Smooth muscle cell (in vitro differentiated cells): ENCODE results near the gene MED31. TPM values are rescaled to one million over a fixed set of nuclear protein-coding genes. Genes with fewer than 3 reads are reported as not detected.

Experiments used
- DNase-seq: peaks from one replicate; lab custom pipeline; 2025; ENCODE audit not compliant: unreplicated experiment; lab: John Stamatoyannopoulos, UW
- H2AFZ ChIP-seq: fragments of 200-600 bp; sonication (generic); 2 replicates; pipeline ENCODE4 v1.6.0; 2016; ENCODE audit warnings: antibody characterized with exemption, low read depth, mild to moderate bottlenecking
- H3F3A ChIP-seq: fragments of 200-600 bp; sonication (generic); 2 replicates; pipeline ENCODE4 v1.6.0; 2017; ENCODE audit warnings: antibody characterized with exemption, low read depth
- H3K27ac ChIP-seq: fragments of 200-600 bp; sonication (generic); 2 replicates; pipeline ENCODE4 v1.5.1; 2016; ENCODE audit warnings: low read depth, mild to moderate bottlenecking
- H3K27me3 ChIP-seq: fragments of 200-600 bp; sonication (generic); 2 replicates; pipeline ENCODE4 v1.6.1; 2016; ENCODE audit warnings: low read depth, mild to moderate bottlenecking
- H3K36me3 ChIP-seq: fragments of 200-600 bp; sonication (generic); 2 replicates; pipeline ENCODE4 v1.5.1; 2016; ENCODE audit warnings: low read depth
- H3K4me1 ChIP-seq: fragments of 200-600 bp; sonication (generic); 2 replicates; pipeline ENCODE4 v1.5.1; 2016; ENCODE audit warnings: low read depth
- H3K4me2 ChIP-seq: fragments of 200-600 bp; sonication (generic); 2 replicates; pipeline ENCODE4 v1.6.0; 2016; ENCODE audit warnings: mild to moderate bottlenecking
- H3K4me3 ChIP-seq: fragments of 200-600 bp; sonication (generic); 2 replicates; pipeline ENCODE4 v1.5.1; 2016; ENCODE audit warnings: mild to moderate bottlenecking
- H3K79me2 ChIP-seq: fragments of 200-600 bp; sonication (generic); 2 replicates; pipeline ENCODE4 v1.6.0; 2016; ENCODE audit warnings: low read depth, mild to moderate bottlenecking
- H3K9ac ChIP-seq: fragments of 200-600 bp; sonication (generic); 2 replicates; pipeline ENCODE4 v1.6.0; 2016; ENCODE audit warnings: low read depth
- H3K9me3 ChIP-seq: fragments of 200-600 bp; sonication (generic); replicated peaks from 2 replicates; pipeline ENCODE4 v1.5.1; 2016; ENCODE audit warnings: low read depth
- H4K20me1 ChIP-seq: fragments of 200-600 bp; sonication (generic); 2 replicates; pipeline ENCODE4 v1.6.0; 2016; ENCODE audit warnings: low read depth
- CTCF ChIP-seq: fragments of 200-600 bp; sonication (generic); IDR thresholded peaks from 2 replicates; pipeline ENCODE4 v1.5.1; 2017; ENCODE audit warnings: borderline replicate concordance, mild to moderate bottlenecking, antibody characterized with exemption; ENCODE audit not compliant: insufficient read depth, poor library complexity, severe bottlenecking
- WGBS: methylation state at CpG from one replicate; pipeline ENCODE4 v1.1.7; 2016; ENCODE audit warnings: low lambda C conversion rate; 5-methylcytosine and 5-hydroxymethylcytosine counted together
- polyA plus RNA-seq: library from polyadenylated mRNA; unstranded; fragments of >200 nt; fragmentation: Nextera tagmentation; extraction: Ambion mirVana; gene quantifications from 2 replicates; pipeline ENCODE4 v1.2.1, GENCODE V29; 2016
- total RNA-seq: library from RNA; depleted of rRNA; stranded (reverse); fragments of >200 nt; gene quantifications from 2 replicates; pipeline ENCODE4 v1.2.3, GENCODE V29; 2014

MED31 gene
- total and polyA plus RNA-seq, 2 experiments from 2014 or later = 26.3 to 59.1 TPM

DNA sequence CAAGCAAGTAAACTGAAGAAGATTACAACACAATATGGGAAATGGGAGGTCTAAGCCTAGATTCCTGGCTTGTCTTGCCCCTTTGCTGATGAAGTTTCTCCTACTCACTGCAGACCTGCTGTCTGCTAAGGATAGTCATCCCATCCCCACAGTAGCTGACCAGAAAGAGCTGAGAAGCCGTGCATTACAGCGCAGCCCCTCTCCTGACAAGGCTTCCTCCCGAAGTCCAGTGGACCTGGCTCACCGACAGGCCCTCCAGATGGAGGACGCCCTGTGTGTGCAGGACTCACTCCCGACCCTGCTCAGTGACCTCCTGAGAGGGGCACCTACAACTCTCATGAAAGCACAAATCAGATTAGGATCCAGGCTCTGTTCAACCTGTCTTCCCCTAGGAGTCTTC is 46.3 kb downstream of the MED31 start:
- H3K9ac ChIP-seq = no peak overlapping the region
- H3F3A ChIP-seq = no peaks in the 10 kb centered on the region
- H3K4me1 ChIP-seq = no peaks in the 10 kb centered on the region
- no peaks in the 10 kb centered on the region for H3K9me3 ChIP-seq
- no peaks in the 10 kb centered on the region for H3K27me3 ChIP-seq
- peaks cover 25% of the 10 kb centered on the region for H3K36me3 ChIP-seq
- no peak for TF ChIP-seq CTCF
- no peaks in the 10 kb centered on the region for H4K20me1 ChIP-seq
- no peak overlapping the region for H3K4me2 ChIP-seq
- WGBS = 99% methylated on average over 6 of the region's 6 CpGs
- no peak overlapping the region for H3K4me3 ChIP-seq
- H2AFZ ChIP-seq = no peak overlapping the region
- no peak overlapping the region for H3K27ac ChIP-seq
- no peak for DNase-seq
- H3K79me2 ChIP-seq = peaks cover 5% of the 10 kb centered on the region

DNA sequence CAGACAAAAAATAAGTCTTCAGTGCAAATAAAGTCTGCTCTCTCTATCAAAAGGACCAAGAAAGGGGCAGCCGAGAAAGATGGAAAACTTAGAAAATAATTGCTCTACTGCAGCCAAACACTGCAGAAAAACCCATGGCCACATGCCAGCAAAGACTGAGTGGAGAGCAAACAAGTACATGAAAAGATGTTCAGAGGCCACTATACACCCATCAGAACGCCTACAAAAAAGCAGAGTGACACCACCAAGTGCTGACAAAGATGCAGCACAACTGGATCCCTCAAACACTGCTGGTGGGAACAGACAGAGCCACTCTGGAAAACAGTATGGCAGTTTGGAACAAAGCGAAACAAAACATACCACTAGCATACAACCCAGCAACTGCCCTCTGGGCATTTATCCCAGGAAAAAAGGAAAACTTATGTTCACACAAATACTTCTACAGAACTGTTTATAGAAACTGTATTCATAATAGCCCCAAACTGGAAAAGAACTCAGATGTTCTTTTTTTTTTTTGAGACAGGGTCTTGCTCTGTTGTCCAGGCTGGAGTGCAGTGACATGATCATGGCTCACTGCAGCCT is 47.6 kb downstream of the MED31 start:
- Histone ChIP-seq H3K4me3 (no peak overlapping the region), H3K36me3 (peaks cover 25% of the 10 kb centered on the region), H3F3A (no peaks in the 10 kb centered on the region), H3K27me3 (no peaks in the 10 kb centered on the region), H3K9ac (no peak overlapping the region), H3K79me2 (peaks cover 5% of the 10 kb centered on the region), H3K27ac (no peak overlapping the region), H2AFZ (no peak overlapping the region), H3K4me1 (no peaks in the 10 kb centered on the region), H3K9me3 (no peaks in the 10 kb centered on the region), H3K4me2 (no peak overlapping the region), H4K20me1 (no peaks in the 10 kb centered on the region)
- DNase-seq = no peak
- no peak for TF ChIP-seq CTCF
- 95% methylated on average over 3 of the region's 3 CpGs for WGBS

GRCh38 chr17:6602141-6602540 is 49.3 kb downstream of the MED31 start:
- Histone ChIP-seq H4K20me1 (no peaks in the 10 kb centered on the region), H3K4me1 (no peaks in the 10 kb centered on the region), H3K79me2 (peaks cover 5% of the 10 kb centered on the region), H3K27me3 (no peaks in the 10 kb centered on the region), H3K9ac (no peak overlapping the region), H3K4me3 (no peak overlapping the region), H3K36me3 (peaks cover 17% of the 10 kb centered on the region), H3K9me3 (no peaks in the 10 kb centered on the region), H2AFZ (no peak overlapping the region), H3F3A (no peaks in the 10 kb centered on the region), H3K27ac (no peak overlapping the region), H3K4me2 (no peak overlapping the region)
- no peak for DNase-seq
- no peak for TF ChIP-seq CTCF
- 93% methylated on average over 2 of the region's 2 CpGs for WGBS

- H3K9me3 ChIP-seq = no peaks in the 10 kb centered on the region
- H3K27me3 ChIP-seq = no peaks in the 10 kb centered on the region
- H3K79me2 ChIP-seq = peaks cover 5% of the 10 kb centered on the region
- H2AFZ ChIP-seq = no peak overlapping the region
- DNase-seq = no peak
- H3K36me3 ChIP-seq = peaks cover 26% of the 10 kb centered on the region
- H4K20me1 ChIP-seq = no peaks in the 10 kb centered on the region
- H3K4me2 ChIP-seq = no peak overlapping the region
- TF ChIP-seq CTCF = no peak
- H3K4me3 ChIP-seq = no peak overlapping the region
- H3K4me1 ChIP-seq = no peaks in the 10 kb centered on the region
- no peaks in the 10 kb centered on the region for H3F3A ChIP-seq
- H3K9ac ChIP-seq = no peak overlapping the region
- no peak overlapping the region for H3K27ac ChIP-seq
These were observed 52.0 kb downstream of the MED31 start for GRCh38 chr17:6599364-6599763.
